Left hindlimb (tissue), 1 donor: Measurements from ENCODE around the gene CWF19L1.
A peak's percentile ranks its signal among the peaks of the same experiment; 100 is the strongest.
"Not testable (repeated sequence)": the region's sequence is repeated elsewhere in the genome, so short reads cannot be mapped to it uniquely, and the experiment has no call there.

Experiments
- DNase-seq: peaks from one replicate; pipeline ENCODE4 v3.0.0-alpha.2; 2018

CWF19L1 gene

DNA sequence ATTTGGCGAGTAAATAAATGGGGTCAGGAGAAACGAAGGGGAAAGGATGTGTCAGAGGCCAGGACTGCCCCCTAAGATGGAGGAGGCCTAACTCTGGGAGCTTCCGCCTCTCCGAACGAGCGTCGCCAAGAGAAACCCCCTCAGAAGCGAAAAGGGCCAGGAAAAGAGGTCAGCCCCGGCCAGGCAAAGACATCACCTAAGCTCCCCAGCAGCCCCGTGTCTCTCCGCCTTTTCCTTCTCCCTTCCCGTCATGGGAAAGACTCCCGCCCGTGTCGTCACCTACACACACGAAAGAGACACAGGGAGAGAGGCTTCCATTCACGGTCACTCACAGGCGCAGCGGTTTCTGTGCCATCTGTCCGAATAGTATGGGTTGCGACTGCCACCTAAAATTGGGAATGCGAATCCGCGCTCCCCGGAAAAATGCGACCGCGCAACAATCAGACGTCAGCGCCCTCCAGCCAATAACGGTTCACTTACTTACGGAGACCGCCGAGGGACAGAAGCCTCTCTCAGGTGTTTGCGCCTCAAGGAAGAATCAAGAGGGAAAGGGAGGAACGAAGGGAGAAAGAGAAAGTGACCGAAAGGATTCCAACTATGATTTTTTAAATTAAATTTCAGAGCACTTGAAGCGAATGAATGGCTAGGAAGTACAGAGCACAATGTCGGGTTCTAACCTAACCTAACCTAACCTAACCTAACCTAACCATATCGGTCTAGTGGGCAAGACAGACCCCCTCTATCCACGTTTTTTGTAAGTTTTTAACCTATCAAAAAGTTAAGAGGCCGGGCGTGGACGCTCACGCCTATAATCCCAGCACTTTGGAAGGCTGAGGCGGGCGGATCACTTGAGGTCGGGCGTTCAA is at the start of gene CWF19L1:
CWF19L1 (minus strand) TSS at position 400 of the 866 bp plus-strand sequence; CDS start at position 355, 45 bp downstream.
- peak; percentile 91 for DNase-seq

DNA sequence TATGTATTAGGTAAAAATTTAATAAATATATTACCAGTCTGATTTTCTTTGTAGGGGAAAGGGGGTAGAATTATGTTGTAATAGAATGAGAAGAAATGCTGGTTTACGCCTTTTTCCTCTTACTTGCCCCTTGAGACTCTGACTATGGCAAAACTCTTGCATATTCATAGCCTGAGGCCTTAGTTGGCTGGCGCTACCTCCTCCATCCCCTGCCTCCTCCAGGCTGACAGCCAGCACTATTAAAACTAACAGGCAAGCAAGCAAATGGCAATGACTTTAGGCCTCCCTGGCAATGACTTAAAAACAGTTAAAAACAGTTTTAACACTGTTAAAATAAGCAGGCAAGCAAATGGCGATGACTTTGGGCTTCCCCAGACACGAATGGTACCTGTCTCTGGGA is 48.2 kb upstream of the CWF19L1 start:
- DNase-seq = no peak

DNA sequence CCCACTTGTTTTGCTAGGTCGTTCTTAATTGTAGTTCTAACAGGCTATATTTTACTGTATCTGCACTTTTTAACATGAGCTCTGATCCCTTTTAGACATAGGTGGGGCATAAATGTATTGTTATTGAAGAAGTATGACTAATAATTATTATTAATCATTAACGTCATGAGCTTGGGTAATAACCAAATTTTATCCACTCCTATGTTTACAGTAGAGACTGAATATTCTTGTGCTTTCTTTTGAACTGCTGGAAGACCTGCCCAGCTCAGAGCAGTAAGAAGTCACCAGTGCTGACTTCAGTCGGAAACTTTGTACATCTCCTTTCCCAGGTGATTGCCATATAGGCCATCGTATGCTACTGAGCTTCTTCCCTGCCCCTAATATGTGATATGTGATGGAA is 43.9 kb upstream of the CWF19L1 start:
- DNase-seq = no peak

DNA sequence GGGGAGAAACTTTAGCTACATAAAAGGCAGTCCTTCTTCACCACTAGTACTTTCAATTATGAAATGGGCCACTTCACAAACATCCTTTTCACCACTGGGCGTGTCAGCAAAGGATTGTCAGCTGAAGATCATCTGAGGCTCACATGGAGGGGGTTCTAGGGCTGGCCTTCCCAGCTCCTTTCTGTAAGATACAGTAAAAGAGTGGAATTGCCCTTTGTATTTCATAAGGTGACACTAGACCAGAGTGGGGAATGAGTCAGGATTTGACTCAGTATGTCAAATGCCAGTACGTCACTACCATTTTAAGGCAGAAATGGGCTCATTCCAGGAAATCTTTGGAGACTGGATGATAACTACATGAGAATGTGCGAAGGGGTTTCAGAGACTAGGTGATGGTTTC is 40.2 kb upstream of the CWF19L1 start:
- DNase-seq = no peak

DNA sequence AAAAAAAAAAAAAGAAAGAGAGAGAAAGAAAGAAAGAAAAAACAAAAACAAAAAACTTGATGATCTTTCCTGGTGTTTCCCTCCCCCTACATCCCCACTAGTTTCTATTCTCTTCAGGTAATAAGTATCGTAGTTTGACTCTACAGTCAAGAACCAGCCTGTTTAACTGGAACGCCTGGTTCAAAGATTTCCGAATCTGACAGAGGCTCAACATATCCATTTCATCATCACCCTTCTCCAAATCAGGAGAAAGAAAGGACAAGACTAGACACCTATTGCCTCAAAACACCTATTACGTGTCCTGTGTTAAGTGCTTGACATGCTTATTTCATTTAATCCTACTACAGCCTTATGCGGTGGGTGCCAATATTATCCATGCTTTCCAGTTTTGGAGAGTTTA is 39.4 kb upstream of the CWF19L1 start:
- no peak for DNase-seq

DNA sequence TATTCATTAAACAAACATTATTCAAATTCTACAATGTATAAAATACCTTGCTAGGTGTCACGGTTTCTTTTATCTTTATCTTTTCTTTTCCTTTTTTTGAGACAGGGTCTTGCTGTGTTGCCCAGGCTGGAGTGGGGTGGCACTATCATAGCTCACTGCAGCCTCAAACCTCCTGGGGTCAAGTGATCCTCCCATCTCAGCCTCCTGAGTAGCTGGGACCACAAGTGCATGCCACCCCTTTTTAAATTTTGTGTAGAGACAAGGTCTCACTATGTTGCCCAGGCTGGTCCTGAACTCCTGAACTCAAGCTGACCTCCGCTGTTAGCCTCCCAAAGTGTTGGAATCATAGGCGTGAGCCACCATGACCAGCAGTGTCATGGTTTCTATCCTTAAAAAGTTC is 37.0 kb upstream of the CWF19L1 start:
- DNase-seq = no peak

DNA sequence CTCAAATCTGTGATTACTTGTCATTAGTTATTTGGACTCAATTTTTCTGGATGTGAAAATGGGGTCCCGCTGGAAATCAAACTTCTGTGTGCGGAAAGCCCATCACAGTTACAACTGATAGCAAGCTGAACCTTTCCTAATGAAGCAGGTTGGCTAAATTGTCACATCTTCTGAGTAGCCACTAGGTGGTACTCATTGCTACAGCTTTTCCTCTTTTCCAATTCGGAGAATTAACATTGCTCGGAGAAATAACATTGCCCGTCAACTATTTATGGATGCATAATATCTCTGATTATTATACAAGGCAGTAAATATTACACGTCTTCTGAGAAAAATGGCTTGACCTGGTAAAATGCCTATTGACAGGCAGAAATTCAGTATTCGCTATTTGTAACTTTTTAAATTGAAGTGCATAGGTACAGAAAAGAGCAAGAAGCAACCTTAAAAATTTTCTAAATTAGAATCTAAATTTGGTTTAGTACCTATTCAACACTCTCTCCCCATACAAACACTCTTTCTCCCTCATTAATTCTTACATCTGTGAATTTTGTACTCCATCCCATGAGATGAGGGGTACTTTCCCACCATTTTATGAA is 36.4 kb upstream of the CWF19L1 start:
- no peak for DNase-seq

DNA sequence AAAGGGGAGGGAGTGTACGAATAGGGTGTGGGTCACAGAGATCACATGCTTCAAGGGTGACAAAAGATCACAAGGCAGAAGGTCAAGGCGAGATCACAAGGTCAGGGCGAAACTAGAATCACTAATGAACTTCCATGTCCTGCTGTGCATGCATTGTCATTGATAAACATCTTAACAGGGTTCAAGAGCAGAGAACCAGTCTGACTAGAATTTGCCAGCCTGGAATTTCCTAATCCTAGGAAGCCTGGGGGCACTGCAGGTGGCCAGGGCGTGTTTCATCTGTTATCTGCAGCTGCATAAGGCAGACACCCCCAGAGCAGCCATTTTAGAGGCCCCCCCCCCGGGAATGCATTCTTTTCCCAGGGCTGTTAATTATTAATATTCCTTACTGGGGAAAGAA is 33.7 kb upstream of the CWF19L1 start:
- not testable (repeated sequence) for DNase-seq

DNA sequence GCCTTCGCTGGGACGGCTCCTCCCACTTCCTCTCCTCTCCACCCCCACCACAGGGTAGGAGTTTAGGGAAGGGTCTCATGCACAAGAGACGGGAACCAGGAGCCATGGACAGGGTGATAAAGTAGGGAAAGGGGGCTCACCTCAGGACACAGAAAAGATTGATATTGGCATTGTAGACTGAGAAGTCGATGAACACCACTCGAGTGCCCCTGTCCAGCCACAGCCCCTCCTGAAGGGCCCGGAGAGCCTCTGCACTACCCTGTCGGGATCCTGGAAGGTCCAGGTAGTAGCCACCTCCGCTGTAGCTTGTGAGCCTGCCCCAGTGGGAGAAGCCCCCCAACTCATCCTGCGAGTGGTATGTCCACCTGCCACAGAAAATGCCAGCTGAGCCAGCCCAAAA is 29.8 kb upstream of the CWF19L1 start:
- DNase-seq = no peak

DNA sequence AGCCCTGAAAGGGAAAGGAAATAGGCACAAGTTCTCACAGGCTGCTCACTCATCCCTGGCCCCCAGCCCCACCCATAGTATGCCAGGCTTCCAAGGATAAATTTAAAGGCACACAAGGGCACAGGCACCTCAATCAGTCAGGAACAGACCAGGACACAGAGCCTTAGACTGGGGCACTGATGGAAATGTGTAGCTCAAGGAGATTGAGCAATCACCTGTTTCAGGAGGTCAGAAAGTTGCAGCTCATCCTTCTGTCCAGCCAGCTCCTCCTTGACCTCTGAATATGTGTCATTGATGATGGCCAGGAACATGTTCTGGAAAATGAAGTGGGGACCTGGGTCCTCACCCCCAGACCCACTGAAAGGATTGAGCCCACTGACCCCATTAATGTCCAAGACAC is 25.6 kb upstream of the CWF19L1 start:
- DNase-seq = no peak

DNA sequence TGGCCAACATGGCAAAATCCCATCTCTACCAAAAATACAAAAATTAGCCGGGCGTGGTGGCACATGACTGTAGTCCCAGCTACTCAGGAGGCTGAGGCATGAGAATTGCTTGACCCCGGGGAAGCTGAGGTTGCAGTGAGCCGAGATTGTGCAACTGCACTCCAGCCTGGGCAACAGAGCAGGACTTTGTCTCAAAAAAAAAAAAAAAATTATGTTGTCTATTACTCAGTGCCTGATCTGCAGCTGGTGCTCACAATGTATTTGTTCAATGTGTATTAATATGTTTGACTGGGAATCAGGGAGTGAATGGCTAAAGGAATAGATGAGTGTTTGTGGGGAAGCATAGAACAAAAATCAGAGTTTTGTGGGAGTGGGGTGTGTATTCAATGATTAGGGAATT is 24.9 kb upstream of the CWF19L1 start:
- DNase-seq = not testable (repeated sequence)

DNA sequence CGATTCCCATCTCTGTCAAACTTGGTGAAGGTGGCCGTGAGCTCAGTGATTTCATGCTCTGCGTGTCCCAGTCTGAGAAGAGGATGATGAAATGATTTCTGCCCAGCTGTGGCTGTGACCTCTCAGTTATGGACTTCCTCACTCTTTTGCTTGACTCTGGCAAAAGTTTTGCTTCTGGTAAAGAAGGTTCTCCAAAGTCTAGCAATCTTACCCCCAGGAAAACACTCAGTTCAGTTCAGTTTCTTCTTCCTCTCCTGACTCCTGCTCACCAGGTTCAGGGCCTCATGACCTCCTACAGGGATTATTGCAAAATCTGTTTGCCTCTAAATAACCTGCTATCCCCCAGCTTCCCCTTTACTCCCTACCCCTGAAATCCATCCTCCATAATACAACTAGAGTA is 23.9 kb upstream of the CWF19L1 start:
- no peak for DNase-seq

DNA sequence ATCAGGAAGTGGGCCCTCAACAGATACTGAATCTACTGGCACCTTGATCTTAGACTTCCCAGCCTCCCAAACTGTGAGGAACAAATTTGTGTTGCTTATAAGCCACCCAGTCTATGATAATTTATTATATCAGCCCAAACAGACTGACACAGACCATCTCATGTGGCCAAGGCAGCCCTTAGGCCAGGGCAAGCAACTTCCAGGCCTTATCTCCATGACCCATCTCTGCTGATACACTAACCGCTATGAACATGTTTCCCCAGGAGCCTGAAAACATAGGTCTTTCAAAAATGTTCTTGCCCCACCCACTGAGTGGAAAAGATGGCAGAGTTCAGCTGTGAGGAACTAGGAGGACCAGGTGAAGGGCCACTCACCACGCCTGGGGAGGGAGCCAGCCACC is 22.2 kb upstream of the CWF19L1 start:
- DNase-seq = no peak

DNA sequence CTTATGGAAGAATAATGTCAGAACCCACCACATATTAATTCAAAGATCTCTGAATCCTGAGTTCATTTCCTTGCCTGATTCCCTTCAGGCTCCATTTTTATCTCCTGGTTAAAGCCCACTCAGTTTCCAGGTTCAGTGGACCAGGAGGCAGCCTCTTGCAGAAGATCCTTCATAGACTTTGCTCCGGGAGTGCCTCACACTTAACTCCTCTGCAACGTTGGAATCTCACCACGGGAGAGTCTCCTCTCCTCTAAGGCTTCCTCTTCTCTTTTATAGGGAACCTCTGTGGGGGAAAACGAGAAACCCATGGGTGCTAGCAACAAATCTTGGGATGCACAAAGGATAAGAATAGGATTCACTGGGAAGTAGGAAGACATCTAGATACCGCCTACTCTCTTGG is 20.8 kb upstream of the CWF19L1 start:
- no peak for DNase-seq

DNA sequence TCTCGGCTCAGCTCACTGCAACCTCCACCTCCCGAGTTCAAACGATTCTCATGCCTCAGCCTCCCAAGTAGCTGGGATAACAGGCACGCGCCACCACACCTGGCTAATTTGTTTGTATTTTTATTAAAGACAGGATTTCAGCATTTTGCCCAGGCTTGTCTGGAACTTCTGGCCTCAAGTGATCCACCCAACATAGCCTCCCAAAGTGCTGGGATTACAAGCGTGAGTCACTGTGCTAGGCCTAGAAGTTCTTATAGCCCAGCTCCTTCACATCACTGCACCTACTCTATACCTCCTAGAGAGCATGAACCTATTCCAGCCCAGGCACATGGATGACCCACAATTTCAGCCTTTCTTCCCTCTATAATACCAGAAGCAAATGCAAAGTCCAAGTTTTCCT is 20.3 kb upstream of the CWF19L1 start:
- no peak for DNase-seq

DNA sequence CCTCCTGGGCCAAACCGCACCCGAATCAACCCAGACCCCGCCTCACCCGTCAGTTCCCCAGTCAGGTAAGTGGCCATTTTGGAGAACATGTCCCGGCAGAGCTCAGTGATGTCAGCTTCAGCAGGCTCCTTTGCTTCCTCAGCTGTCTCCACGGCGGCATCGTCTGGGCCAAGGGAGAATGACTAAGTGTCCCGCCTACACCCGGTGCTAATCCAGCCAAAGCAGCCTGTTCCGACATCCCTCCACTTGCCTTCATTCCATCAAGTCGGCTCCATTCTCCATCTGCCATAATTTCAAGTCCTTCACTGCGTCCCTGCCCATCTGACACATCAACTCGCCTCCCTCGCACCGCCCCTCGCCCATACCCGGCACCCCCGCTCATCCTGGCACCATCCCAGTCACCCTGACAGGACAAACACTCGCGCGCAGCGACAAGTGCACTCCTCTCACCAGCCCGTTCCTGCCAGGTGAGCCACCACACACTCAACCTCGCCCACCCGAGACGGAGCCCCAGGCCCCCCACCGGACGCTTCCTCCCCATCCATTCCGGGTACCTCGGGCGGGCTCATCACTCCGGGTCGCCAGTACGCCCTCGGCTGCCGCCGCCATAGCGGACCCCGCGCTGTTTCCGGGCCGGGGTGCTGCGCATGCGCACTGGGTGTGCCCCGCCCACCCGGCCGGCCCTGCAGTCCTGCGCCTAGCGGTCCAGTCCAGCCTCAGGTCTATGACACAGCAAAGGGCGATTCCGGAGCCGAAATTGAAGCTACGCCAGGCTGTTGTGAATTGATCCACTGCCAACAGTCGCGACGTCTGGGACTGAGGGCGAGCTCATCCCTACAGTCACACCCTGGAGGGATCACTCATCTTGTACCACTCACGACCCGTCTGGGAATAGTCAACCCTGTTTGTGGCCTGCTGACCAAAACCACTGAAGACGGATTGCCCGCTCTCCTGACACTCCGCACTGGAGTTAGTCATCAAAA is 18.9 kb upstream of the CWF19L1 start, which contains the start of gene BLOC1S2:
BLOC1S2 (minus strand) TSS at position 630 of the 983 bp plus-strand sequence; CDS start at position 609, 21 bp downstream.
- peak; percentile 90 for DNase-seq

DNA sequence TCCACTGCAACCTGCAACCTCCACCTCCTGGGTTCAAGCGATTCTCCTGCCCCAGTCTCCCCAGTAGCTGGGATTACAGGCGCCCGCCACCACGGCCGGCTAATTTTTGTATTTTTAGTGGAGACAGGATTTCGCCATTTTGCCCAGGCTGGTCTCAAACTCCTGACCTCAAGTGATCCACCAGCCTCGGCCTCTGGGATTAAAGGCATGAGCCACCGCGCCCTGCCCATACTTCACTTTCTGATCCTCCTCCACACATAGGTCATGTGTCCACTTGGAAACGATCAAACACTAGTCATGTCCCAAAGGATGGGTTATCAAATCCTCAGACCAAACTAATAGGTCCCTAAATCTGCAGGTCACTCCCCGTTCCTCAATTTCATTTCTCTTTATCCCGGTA is 17.9 kb upstream of the CWF19L1 start:
- DNase-seq = not testable (repeated sequence)

DNA sequence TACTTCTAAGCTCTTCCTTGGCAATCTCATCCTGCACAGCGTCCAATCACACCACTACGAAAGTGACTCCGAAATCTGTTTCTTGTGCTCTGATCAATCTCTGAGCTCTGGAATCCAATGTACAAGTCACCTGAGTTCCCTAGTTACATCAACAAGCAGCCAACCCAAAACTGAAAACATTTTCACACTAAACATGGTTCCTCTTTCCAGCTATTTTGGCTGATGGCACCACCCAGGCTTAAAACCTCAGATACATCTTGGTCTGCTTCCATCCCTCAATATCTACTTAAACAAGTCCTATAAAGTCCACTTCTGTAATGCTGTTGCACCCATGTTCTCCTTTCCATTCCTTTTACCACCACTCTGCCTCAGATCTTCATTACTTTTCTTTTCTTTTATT is 15.5 kb upstream of the CWF19L1 start:
- DNase-seq = no peak

DNA sequence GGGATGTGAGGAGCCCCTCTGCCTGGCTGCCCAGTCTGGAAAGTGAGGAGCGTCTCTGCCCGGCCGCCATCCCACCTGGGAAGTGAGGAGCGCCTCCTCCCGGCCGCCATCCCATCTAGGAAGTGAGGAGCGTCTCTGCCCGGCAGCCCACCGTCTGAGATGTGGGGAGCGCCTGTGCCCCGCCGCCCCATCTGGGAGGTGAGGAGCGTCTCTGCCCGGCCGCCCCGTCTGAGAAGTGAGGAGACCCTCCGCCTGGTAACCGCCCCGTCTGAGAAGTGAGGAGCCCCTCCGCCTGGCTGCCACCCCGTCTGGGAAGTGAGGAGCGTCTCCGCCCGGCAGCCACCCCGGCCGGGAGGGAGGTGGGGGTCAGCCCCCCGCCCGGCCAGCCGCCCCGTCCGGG is 9.5 kb upstream of the CWF19L1 start:
- DNase-seq = not testable (repeated sequence)

DNA sequence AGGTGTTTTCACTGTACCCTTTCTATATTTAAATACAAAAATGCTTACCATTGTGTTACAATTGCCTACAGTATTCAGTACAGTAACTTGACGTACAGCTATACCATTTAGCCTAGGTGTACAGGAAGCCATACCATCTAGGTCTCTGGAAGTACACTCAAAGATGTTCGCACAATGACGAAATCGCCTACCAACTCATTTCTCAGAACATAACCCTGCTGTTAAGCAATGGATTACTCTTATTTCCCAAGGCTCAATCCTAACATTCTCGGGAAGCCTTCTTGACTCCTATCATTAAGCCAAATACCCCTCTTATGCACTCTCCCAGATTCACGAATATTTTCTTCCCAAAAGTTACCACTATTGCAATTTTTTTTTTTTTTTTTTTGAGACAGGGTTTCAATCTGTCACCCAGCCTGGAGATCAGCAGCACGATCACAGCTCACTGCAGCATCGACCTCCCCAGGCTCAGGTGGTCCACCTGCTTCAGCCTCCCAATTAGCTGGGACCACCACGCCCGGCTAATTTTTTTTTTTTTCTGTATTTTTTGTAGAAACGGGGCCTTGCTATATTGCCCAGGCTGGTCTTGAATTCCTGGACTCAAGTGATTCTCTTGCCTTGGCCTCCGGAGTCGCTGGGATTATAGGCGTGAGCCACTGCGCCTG is 1.5 kb downstream of the CWF19L1 start:
- DNase-seq = no peak

DNA sequence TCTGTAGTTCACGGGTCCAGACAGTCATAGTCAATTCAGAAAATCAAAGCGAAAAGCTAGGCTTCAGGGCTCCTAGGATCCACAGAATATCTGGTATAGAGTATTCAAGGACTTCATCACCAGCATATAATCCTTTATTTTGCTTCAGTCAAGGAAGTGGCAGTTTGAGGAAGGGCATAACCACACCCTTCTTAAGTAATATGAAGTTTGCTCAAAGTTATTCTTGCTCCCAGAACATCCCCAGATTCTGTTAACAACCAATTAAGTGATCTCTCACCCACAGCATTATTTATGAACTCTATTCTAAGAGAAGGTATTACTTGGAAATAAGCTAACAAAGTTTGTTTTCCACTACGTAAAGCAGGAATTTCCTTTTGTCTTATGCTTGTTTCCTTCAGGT is 13.2 kb downstream of the CWF19L1 start:
- DNase-seq = no peak

DNA sequence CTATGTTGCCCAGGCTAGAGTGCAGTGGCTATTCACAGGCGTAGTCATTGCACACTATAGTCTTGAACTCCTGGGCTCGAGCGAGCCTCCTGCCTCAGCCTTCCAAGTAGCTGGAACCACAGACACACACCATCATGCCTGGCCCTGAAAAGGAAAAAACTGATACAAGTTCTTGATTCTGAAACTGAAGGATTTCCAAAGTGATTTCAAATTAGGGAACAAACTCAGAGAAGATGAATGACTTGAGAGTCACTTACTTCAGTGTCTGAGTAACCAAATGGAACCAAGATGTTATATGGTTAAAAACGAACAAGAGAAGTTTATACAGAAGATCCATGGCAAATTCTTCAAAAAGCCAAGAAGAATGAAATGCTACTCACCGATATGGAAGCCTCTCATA is 14.4 kb downstream of the CWF19L1 start:
- DNase-seq = no peak

DNA sequence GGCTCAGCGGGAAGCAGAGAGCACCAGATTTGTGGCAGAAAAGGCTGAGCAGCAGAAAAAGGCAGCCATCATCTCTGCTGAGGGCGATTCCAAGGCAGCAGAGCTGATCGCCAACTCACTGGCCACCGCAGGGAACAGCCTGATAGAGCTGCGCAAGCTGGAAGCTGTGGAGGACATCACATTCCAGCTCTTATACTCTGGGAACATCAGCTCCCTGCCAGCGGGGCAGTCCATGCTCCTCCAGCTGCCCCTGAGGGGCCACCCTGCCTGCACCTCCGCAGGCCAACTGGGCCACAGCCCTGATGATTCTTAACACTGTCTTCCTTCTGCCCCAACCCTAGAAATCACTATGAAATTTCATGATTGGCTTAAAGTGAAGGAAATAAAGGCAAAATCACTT is 18.6 kb downstream of the CWF19L1 start:
- DNase-seq = no peak
